GM23248 (cell line): ENCODE data around the gene C6orf163. TPM values are rescaled to one million over a fixed set of nuclear protein-coding genes. Genes with fewer than 3 reads are reported as not detected.
"Not testable (repeated sequence)": the region's sequence is repeated elsewhere in the genome, so short reads cannot be mapped to it uniquely, and the experiment has no call there.

ENCODE experiments used
- DNase-seq: peaks from one replicate; pipeline ENCODE4 v3.0.0-alpha.2; 2015
- H2AFZ ChIP-seq: fragments of 200-600 bp; sonication (generic); 2 replicates; pipeline ENCODE4 v1.6.1; 2016; ENCODE audit warnings: antibody characterized with exemption
- H3F3A ChIP-seq: fragments of 200-600 bp; sonication (generic); 2 replicates; pipeline ENCODE4 v1.6.1; 2016; ENCODE audit warnings: mild to moderate bottlenecking, antibody characterized with exemption, mixed run types; ENCODE audit not compliant: insufficient read depth
- H3K27ac ChIP-seq: fragments of 200-600 bp; sonication (generic); 2 replicates; pipeline ENCODE4 v1.5.1; 2016; ENCODE audit warnings: mild to moderate bottlenecking
- H3K27me3 ChIP-seq: fragments of 200-600 bp; sonication (generic); replicated peaks from 2 replicates; pipeline ENCODE4 v1.6.1; 2016; ENCODE audit warnings: mild to moderate bottlenecking; ENCODE audit not compliant: insufficient read depth
- H3K36me3 ChIP-seq: fragments of 200-600 bp; sonication (generic); 2 replicates; pipeline ENCODE4 v1.6.1; 2016; ENCODE audit warnings: low read depth, mild to moderate bottlenecking
- H3K4me1 ChIP-seq: fragments of 200-600 bp; sonication (generic); 2 replicates; pipeline ENCODE4 v1.6.1; 2016; ENCODE audit warnings: mild to moderate bottlenecking; ENCODE audit not compliant: insufficient read depth
- H3K4me2 ChIP-seq: fragments of 200-600 bp; sonication (generic); one replicate; pipeline ENCODE4 v1.6.1; 2016; ENCODE audit warnings: mild to moderate bottlenecking; ENCODE audit not compliant: unreplicated experiment
- H3K4me3 ChIP-seq: fragments of 200-600 bp; sonication (generic); 2 replicates; pipeline ENCODE4 v1.5.1; 2016; ENCODE audit warnings: mild to moderate bottlenecking
- H3K79me2 ChIP-seq: fragments of 200-600 bp; sonication (generic); 2 replicates; pipeline ENCODE4 v1.6.1; 2016; ENCODE audit warnings: mild to moderate bottlenecking; ENCODE audit not compliant: insufficient read depth
- H3K9ac ChIP-seq: fragments of 200-600 bp; sonication (generic); 2 replicates; pipeline ENCODE4 v1.6.1; 2016; ENCODE audit warnings: mild to moderate bottlenecking
- H3K9me2 ChIP-seq: fragments of 200-600 bp; sonication (generic); 2 replicates; pipeline ENCODE4 v1.6.1; 2016; ENCODE audit warnings: mixed run types, mild to moderate bottlenecking, moderate library complexity; ENCODE audit not compliant: insufficient read depth
- H3K9me3 ChIP-seq: fragments of 200-600 bp; sonication (generic); one replicate; pipeline ENCODE4 v1.6.1; 2017; ENCODE audit warnings: low read depth
- H4K20me1 ChIP-seq: fragments of 200-600 bp; sonication (generic); 2 replicates; pipeline ENCODE4 v1.6.0; 2016; ENCODE audit not compliant: insufficient read depth
- EZH2 ChIP-seq: fragments of 200-600 bp; sonication (generic); IDR thresholded peaks from 2 replicates; pipeline ENCODE4 v1.6.1; 2018; ENCODE audit warnings: antibody characterized with exemption, mild to moderate bottlenecking; ENCODE audit not compliant: insufficient read depth, poor library complexity, severe bottlenecking
- EZH2phosphoT487 ChIP-seq: fragments of 200-600 bp; sonication (generic); IDR thresholded peaks from 2 replicates; pipeline ENCODE4 v1.6.1; 2018; ENCODE audit warnings: antibody characterized with exemption, moderate library complexity, mild to moderate bottlenecking, low read depth; ENCODE audit not compliant: insufficient read depth
- WGBS, 2 experiments: methylation state at CpG; one replicate each; pipeline ENCODE4 v1.1.6; 2015 to 2017; ENCODE audit warnings: low lambda C conversion rate in 2 of 2, low coverage in 1 of 2; ENCODE audit errors: missing lambda C conversion rate in 2 of 2; 5-methylcytosine and 5-hydroxymethylcytosine counted together
- in situ Hi-C: fragments of 300-500 bp; cut with MboI; formaldehyde crosslinking; loops from 2 replicates; pipeline ENCODE4 v1.15.0; 2020
- polyA plus RNA-seq: library from polyadenylated mRNA; unstranded; fragments of >200 nt; fragmentation: Nextera tagmentation; extraction: Ambion mirVana; gene quantifications from 2 replicates; pipeline ENCODE4 v1.2.1, GENCODE V29; 2016
- total RNA-seq: library from RNA; depleted of rRNA; stranded (reverse); fragments of >200 nt; shearing (Covaris generic); gene quantifications from 2 replicates; pipeline ENCODE4 v1.2.3, GENCODE V29; 2014; rRNA removed

C6orf163 gene
- total RNA-seq (0.51 and 1.5 TPM in 2 replicates), polyA plus RNA-seq (0.19 and 0.33 TPM in 2 replicates)

DNA sequence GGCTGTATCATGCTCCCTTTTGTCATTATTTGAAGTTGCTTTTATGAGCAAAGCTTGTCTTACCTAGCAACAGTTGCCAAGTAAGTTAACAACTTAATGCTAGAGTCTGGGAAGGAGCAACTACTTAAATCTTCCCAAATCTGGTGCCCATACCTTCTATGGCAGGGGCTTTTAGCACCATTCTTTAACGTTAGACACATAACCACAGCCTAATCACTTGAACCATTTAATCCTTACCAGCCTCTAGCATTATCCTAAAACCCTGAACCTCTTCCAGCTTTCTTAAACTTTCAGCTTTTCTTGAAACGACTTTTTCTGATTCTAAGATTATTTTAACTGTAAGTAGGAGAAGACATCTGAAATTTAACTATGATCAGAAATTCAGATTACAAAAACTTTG lies at the start of gene C6orf163:
C6orf163 (plus strand) TSS at position 83 of the 400 bp plus-strand sequence; CDS start at position 370, 287 bp downstream.
- in situ Hi-C loops: no loop called here
- Histone ChIP-seq H2AFZ (no peak within 1 kb of the TSS), H3K9me2 (no peaks in the 10 kb centered on the region), H4K20me1 (0 out of 2 replicates have a peak, but pooled peaks cover under 1% of the 10 kb centered on the region), H3K9me3 (no peaks in the 10 kb centered on the region), H3K79me2 (no peaks in the 10 kb centered on the region), H3K36me3 (no peaks in the 10 kb centered on the region), H3K4me3 (no peak within 1 kb of the TSS), H3K27me3 (no peaks in the 10 kb centered on the region), H3K9ac (no peak within 1 kb of the TSS), H3K27ac (no peak within 1 kb of the TSS), H3K4me2 (no peak within 1 kb of the TSS), H3K4me1 (peaks cover 2% of the 10 kb centered on the region; the same call in 1 of the 2 replicates), H3F3A (peaks cover 5% of the 10 kb centered on the region)
- no peak for DNase-seq
- no peak for TF ChIP-seq EZH2phosphoT487
- 58 to 65% methylated on average over 2 of the region's 2 CpGs for WGBS, 2 experiments

DNA sequence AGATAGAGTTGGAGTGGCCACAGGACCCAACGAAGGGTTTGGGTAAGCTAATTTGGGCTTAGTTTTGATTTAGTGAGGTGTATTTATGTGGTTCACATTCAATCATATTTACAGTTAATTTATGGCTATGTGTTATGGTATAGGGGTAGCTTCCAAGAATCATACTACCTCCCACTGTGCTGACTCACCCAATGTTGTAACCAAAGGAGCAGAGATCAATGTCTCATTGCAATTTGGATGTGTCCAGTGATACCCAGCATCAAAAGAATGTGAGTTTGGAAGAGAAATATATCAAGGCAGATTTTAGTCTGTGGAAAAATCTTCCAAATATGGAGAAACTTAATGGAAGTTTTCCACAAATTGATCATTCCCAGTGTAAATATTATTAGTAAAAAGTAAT lies 47.5 kb upstream of the C6orf163 start:
- 50 to 55% methylated on average over 1 of the region's 1 CpG for WGBS, 2 experiments
- no peaks in the 10 kb centered on the region for H3K4me1 ChIP-seq
- peak; percentile 17 for DNase-seq
- no peak overlapping the region for H3K9ac ChIP-seq
- H3K9me3 ChIP-seq: no peaks in the 10 kb centered on the region
- no peaks in the 10 kb centered on the region for H3F3A ChIP-seq
- no peaks in the 10 kb centered on the region for H3K36me3 ChIP-seq
- H2AFZ ChIP-seq: no peak overlapping the region
- H4K20me1 ChIP-seq: no peaks in the 10 kb centered on the region
- H3K4me3 ChIP-seq: no peak overlapping the region
- H3K9me2 ChIP-seq: no peaks in the 10 kb centered on the region
- in situ Hi-C loops: no loop called here
- no peaks in the 10 kb centered on the region for H3K79me2 ChIP-seq
- TF ChIP-seq EZH2phosphoT487 (no peak), EZH2 (no peak)
- no peak overlapping the region for H3K27ac ChIP-seq
- no peak overlapping the region for H3K4me2 ChIP-seq
- H3K27me3 ChIP-seq: peaks cover 14% of the 10 kb centered on the region

GRCh38 chr6:87301277-87301676 lies 43.3 kb upstream of the C6orf163 start:
- H3K79me2 ChIP-seq, in situ Hi-C loops, H2AFZ ChIP-seq, H3K9ac ChIP-seq, H3K4me1 ChIP-seq, DNase-seq, H3K9me2 ChIP-seq, H3K9me3 ChIP-seq, H3F3A ChIP-seq, H3K4me2 ChIP-seq, H4K20me1 ChIP-seq, H3K27ac ChIP-seq, H3K4me3 ChIP-seq, H3K36me3 ChIP-seq: not testable (repeated sequence)
- WGBS, 2 experiments: 55 to 57% methylated on average over 9 of the region's 9 CpGs
- peaks cover 14% of the 10 kb centered on the region for H3K27me3 ChIP-seq

- Histone ChIP-seq H3K9ac (no peak overlapping the region), H3K4me1 (no peaks in the 10 kb centered on the region), H2AFZ (no peak overlapping the region), H4K20me1 (no peaks in the 10 kb centered on the region), H3K9me3 (no peaks in the 10 kb centered on the region), H3K79me2 (no peaks in the 10 kb centered on the region), H3K27me3 (peaks cover 18% of the 10 kb centered on the region; the same call in 1 of the 2 replicates), H3K4me3 (no peak overlapping the region), H3K36me3 (no peaks in the 10 kb centered on the region), H3F3A (0 out of 2 replicates have a peak, but pooled peaks cover 3% of the 10 kb centered on the region), H3K27ac (no peak overlapping the region), H3K4me2 (no peak overlapping the region), H3K9me2 (no peaks in the 10 kb centered on the region)
- DNase-seq: peak; percentile 41
- TF ChIP-seq EZH2phosphoT487: no peak
- TF ChIP-seq EZH2: no peak
- 24 to 44% methylated on average over 4 of the region's 4 CpGs for WGBS, 2 experiments
- in situ Hi-C loops: no loop called here
These were observed 35.6 kb upstream of the C6orf163 start for GRCh38 chr6:87308970-87309369.

GRCh38 chr6:87312860-87313259 lies 31.8 kb upstream of the C6orf163 start:
- Histone ChIP-seq H3K9me2 (no peaks in the 10 kb centered on the region), H3K79me2 (no peaks in the 10 kb centered on the region), H3K4me3 (no peak overlapping the region), H3F3A (0 out of 2 replicates have a peak, but pooled peaks cover 3% of the 10 kb centered on the region), H3K9me3 (no peaks in the 10 kb centered on the region), H3K27ac (no peak overlapping the region), H3K4me2 (no peak overlapping the region), H4K20me1 (no peaks in the 10 kb centered on the region), H3K9ac (no peak overlapping the region), H2AFZ (no peak overlapping the region), H3K4me1 (no peaks in the 10 kb centered on the region), H3K36me3 (no peaks in the 10 kb centered on the region), H3K27me3 (peaks cover 18% of the 10 kb centered on the region)
- DNase-seq: no peak
- WGBS, 2 experiments: 48 to 51% methylated on average over 1 of the region's 1 CpG
- no peak for TF ChIP-seq EZH2phosphoT487
- in situ Hi-C loops: no loop called here
